HG03060 (cell line): Measurements from ENCODE around the gene CCNL2.
"Not testable (repeated sequence)": the region's sequence is repeated elsewhere in the genome, so short reads cannot be mapped to it uniquely, and the experiment has no call there.

Source experiments
- ATAC-seq: cut with Tn5 transposase; IDR thresholded peaks from one replicate; pipeline ENCODE4 v1.9.1; 2021; ENCODE audit warnings: low read depth, moderate number of reproducible peaks; ENCODE audit not compliant: unreplicated experiment

Gene CCNL2

GRCh38 chr1:1377540-1378205 is 21.5 kb downstream of the CCNL2 start:
- no peak for ATAC-seq

- ATAC-seq: no peak
Observed at GRCh38 chr1:1376551-1377226, 22.4 kb downstream of the CCNL2 start.

- peak; percentile 94 for ATAC-seq
Observed at GRCh38 chr1:1374929-1375662, 24.0 kb downstream of the CCNL2 start, which contains the start of gene AURKAIP1. TSS of gene AURKAIP1 (minus strand) at chr1:1375207. CDS start at chr1:1374756, 451 bp downstream.

- no peak for ATAC-seq
Observed at GRCh38 chr1:1374589-1374928, 24.6 kb downstream of the CCNL2 start.

GRCh38 chr1:1373815-1374588 is 25.1 kb downstream of the CCNL2 start:
- ATAC-seq: no peak

- no peak for ATAC-seq
Observed at GRCh38 chr1:1373051-1373814, 25.9 kb downstream of the CCNL2 start.

GRCh38 chr1:1371746-1372711 is 27.1 kb downstream of the CCNL2 start:
- no peak for ATAC-seq

GRCh38 chr1:1371364-1371745 is 27.8 kb downstream of the CCNL2 start:
- ATAC-seq: no peak

GRCh38 chr1:1370771-1371300 is 28.3 kb downstream of the CCNL2 start:
- no peak for ATAC-seq

GRCh38 chr1:1370094-1370493 is 29.0 kb downstream of the CCNL2 start:
- not testable (repeated sequence) for ATAC-seq

- no peak for ATAC-seq
Observed at GRCh38 chr1:1367315-1367714, 31.8 kb downstream of the CCNL2 start.

GRCh38 chr1:1366699-1367066 is 32.5 kb downstream of the CCNL2 start:
- ATAC-seq: no peak

- ATAC-seq: no peak
Observed at GRCh38 chr1:1365875-1366698, 33.0 kb downstream of the CCNL2 start.

- ATAC-seq: no peak
Observed at GRCh38 chr1:1364266-1364665, 34.9 kb downstream of the CCNL2 start.

- ATAC-seq: no peak
Observed at GRCh38 chr1:1361982-1362423, 37.1 kb downstream of the CCNL2 start.

- no peak for ATAC-seq
Observed at GRCh38 chr1:1361233-1361981, 37.7 kb downstream of the CCNL2 start.

GRCh38 chr1:1360506-1361169 is 38.5 kb downstream of the CCNL2 start:
- ATAC-seq: no peak
